ENCODE results near the gene RFPL3.

GRCh38 chr22:32309585-32310251 lies 47.9 kb upstream of the RFPL3 start:
- TF ChIP-seq POLR2A (IDR thresholded peaks at IDR 0.05; ENCODE audit: low read depth, low read length) (no peak), CTCF (IDR thresholded peaks at IDR 0.05; ENCODE audit: extremely low read depth in 1 of 2, insufficient read depth in 1 of 2, low read depth in 1 of 2, low read length in 2 of 2) (no peak), JUN (IDR thresholded peaks at IDR 0.05; ENCODE audit: borderline replicate concordance, insufficient read depth, insufficient read length, low read depth) (no peak), MAX (IDR thresholded peaks at IDR 0.05; ENCODE audit: insufficient read depth, insufficient read length) (no peak)

Measured in endothelial cell of umbilical vein (primary cell).